ENCODE data around the gene VCL. TPM values are rescaled to one million over a fixed set of nuclear protein-coding genes. Genes with fewer than 3 reads are reported as not detected.

Gene VCL
- total RNA-seq, 1 experiment from 2014 or later, result 291 TPM

DNA sequence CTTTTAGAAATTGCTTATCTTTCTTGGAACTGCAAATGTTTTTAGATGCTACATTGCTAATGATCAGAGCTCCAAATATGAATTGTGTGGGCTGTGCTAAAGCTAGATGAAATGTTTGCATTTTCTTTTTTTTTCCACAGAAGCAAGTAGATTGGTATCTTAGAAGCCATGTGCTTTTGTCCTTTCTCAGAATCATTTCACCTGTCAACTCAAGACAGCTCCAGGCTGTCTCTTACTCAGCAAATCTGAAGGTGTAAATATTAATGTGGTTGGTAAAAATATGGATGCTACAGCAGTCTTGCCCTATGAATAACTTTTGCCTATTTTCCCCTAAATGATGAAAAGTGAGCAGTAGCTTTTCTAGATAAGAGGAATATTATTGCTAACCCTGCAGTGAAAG, 111.5 kb downstream of the VCL start:
- no peak overlapping the region for H2BK5ac ChIP-seq (ENCODE audit: insufficient read length, low read length)
- no peak overlapping the region for H3K4ac ChIP-seq (ENCODE audit: low read depth, low read length)
- no peaks in the 10 kb centered on the region for H3K9me3 ChIP-seq (ENCODE audit: control insufficient read depth, low read depth, low read length)
- no peak overlapping the region for H2BK12ac ChIP-seq (ENCODE audit: insufficient read length, low read depth, low read length)
- no peaks in the 10 kb centered on the region for H3K23me2 ChIP-seq (ENCODE audit: insufficient read length, low read depth, low read length, poor library complexity, severe bottlenecking)
- no peak overlapping the region for H4K8ac ChIP-seq (replicated peaks; ENCODE audit: insufficient read length, low read depth, low read length)
- H3K4me1 ChIP-seq (ENCODE audit: insufficient read depth, low read length), result no peaks in the 10 kb centered on the region
- H3K4me2 ChIP-seq (ENCODE audit: insufficient read depth, insufficient read length, low read length), result no peak overlapping the region
- H3K9ac ChIP-seq (ENCODE audit: extremely low read depth, insufficient read length, low read length), result no peak overlapping the region
- peaks cover 2% of the 10 kb centered on the region; the same call in 1 of the 2 replicates for H3K27me3 Mint-ChIP-seq (ENCODE audit: low read depth)
- H3K14ac ChIP-seq (ENCODE audit: insufficient read depth, low read length), result no peak overlapping the region
- H3K36me3 Mint-ChIP-seq (ENCODE audit: insufficient read depth in 1 of 3, low read depth in 3 of 3), result peaks cover 77 to 98% (median 95%) of the 10 kb centered on the region in 3 experiments; a peak in 6 of 7 replicates
- H3K56ac ChIP-seq (ENCODE audit: insufficient read length, low read depth, low read length), result no peak overlapping the region
- H3K27ac ChIP-seq (ENCODE audit: insufficient read length, low read depth, low read length), result no peak overlapping the region
- no peak overlapping the region for H2BK15ac ChIP-seq (ENCODE audit: low read depth, low read length)
- H2BK120ac ChIP-seq (ENCODE audit: low read depth, low read length, poor library complexity, severe bottlenecking), result no peak overlapping the region
- no peaks in the 10 kb centered on the region for H3K27me3 ChIP-seq (ENCODE audit: insufficient read depth, low read length)
- H4K91ac ChIP-seq (ENCODE audit: insufficient read length, low read depth, low read length), result no peak overlapping the region
- H3K4me3 Mint-ChIP-seq, result no peak overlapping the region
- H2AFZ ChIP-seq (ENCODE audit: low read length), result no peak overlapping the region
- no peak overlapping the region for H3K23ac ChIP-seq (ENCODE audit: insufficient read length, low read depth, low read length)
- no peak overlapping the region for H3K18ac ChIP-seq (ENCODE audit: insufficient read length, low read depth, low read length)
- H4K20me1 ChIP-seq (ENCODE audit: control insufficient read depth, insufficient read depth, insufficient read length), result no peaks in the 10 kb centered on the region
- no peaks in the 10 kb centered on the region for H3K9me3 Mint-ChIP-seq
- DNase-seq, result no peak
- peaks cover 6% of the 10 kb centered on the region for H3K79me1 ChIP-seq (ENCODE audit: insufficient read depth, low read depth, low read length, poor library complexity, severe bottlenecking)
- no peak overlapping the region for H3T11ph ChIP-seq (ENCODE audit: low read length)
- no peaks in the 10 kb centered on the region for H3K4me1 Mint-ChIP-seq
- H3K27ac Mint-ChIP-seq, result peak overlapping the region in 2 of 3 experiments; percentile 34 to 61; a peak in 1 of 7 replicates
- TF ChIP-seq, protein P1, sequence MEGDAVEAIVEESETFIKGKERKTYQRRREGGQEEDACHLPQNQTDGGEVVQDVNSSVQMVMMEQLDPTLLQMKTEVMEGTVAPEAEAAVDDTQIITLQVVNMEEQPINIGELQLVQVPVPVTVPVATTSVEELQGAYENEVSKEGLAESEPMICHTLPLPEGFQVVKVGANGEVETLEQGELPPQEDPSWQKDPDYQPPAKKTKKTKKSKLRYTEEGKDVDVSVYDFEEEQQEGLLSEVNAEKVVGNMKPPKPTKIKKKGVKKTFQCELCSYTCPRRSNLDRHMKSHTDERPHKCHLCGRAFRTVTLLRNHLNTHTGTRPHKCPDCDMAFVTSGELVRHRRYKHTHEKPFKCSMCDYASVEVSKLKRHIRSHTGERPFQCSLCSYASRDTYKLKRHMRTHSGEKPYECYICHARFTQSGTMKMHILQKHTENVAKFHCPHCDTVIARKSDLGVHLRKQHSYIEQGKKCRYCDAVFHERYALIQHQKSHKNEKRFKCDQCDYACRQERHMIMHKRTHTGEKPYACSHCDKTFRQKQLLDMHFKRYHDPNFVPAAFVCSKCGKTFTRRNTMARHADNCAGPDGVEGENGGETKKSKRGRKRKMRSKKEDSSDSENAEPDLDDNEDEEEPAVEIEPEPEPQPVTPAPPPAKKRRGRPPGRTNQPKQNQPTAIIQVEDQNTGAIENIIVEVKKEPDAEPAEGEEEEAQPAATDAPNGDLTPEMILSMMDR (conservative IDR thresholded peaks at IDR 0.05), result no peak
- 0 out of 2 replicates have a peak, but pooled peaks cover under 1% of the 10 kb centered on the region for H3K79me2 ChIP-seq (ENCODE audit: insufficient read depth, low read length)
- no peak overlapping the region for H4K5ac ChIP-seq (ENCODE audit: insufficient read length, low read depth, low read length)
- no peak overlapping the region for H2BK20ac ChIP-seq (ENCODE audit: low read depth, low read length, poor library complexity, severe bottlenecking)
- no peak overlapping the region for H2AK5ac ChIP-seq (ENCODE audit: insufficient read length, low read length)

Data from H9 (cell line).